IPS-20b (cell line): ENCODE results near the gene CD83.

ENCODE experiments used
- H3K27ac ChIP-seq: one replicate; pipeline ENCODE4 v1.5.1; 2013; ENCODE audit warnings: low read length
- H3K27me3 ChIP-seq: 2 replicates; pipeline ENCODE4 v1.6.1; 2013; ENCODE audit warnings: mild to moderate bottlenecking, low read length, inconsistent platforms; ENCODE audit not compliant: insufficient read depth
- H3K36me3 ChIP-seq: 2 replicates; pipeline ENCODE4 v1.6.1; 2013; ENCODE audit warnings: low read depth, mild to moderate bottlenecking, inconsistent platforms, low read length, moderate library complexity; ENCODE audit not compliant: insufficient read depth
- H3K4me1 ChIP-seq: 2 replicates; pipeline ENCODE4 v1.6.1; 2013; ENCODE audit warnings: mild to moderate bottlenecking, control low read depth, inconsistent platforms, low read length, moderate library complexity; ENCODE audit not compliant: insufficient read depth
- H3K4me3 ChIP-seq: 2 replicates; pipeline ENCODE4 v1.5.1; 2013; ENCODE audit warnings: mild to moderate bottlenecking, low read length, inconsistent platforms
- H3K9ac ChIP-seq: 2 replicates; pipeline ENCODE4 v1.6.1; 2013; ENCODE audit warnings: low read depth, mild to moderate bottlenecking, inconsistent platforms, low read length, moderate library complexity
- H3K9me3 ChIP-seq: 2 replicates; pipeline ENCODE4 v1.6.1; 2013; ENCODE audit warnings: mild to moderate bottlenecking, low read depth, low read length, inconsistent platforms; ENCODE audit not compliant: insufficient read depth

The CD83 gene

DNA sequence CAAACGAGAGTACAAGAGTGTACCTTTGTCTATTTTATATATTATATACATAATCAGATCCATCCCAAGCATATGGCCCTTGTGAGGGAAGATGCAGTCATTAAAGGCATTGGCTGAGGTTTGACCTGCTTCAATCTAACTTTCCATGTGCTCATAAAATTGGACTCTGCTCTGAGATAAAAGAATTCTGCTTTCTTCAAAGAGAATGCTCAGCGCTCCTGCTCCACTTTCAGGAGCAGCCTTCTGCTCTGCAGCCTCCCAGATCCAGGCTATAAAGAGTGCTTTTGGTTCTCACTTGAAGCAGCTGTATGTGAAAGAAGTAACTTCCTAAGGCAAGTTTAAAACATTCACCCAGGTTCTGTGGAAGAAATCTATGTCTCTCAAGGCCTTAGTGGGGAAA, 45.3 kb downstream of the CD83 start:
- H3K27ac ChIP-seq, result no peak overlapping the region
- no peaks in the 10 kb centered on the region for H3K27me3 ChIP-seq
- H3K9ac ChIP-seq, result no peak overlapping the region
- no peak overlapping the region for H3K4me3 ChIP-seq
- H3K36me3 ChIP-seq, result no peaks in the 10 kb centered on the region
- H3K4me1 ChIP-seq, result peaks cover 9% of the 10 kb centered on the region; the same call in 1 of the 2 replicates
- peaks cover 14% of the 10 kb centered on the region for H3K9me3 ChIP-seq

DNA sequence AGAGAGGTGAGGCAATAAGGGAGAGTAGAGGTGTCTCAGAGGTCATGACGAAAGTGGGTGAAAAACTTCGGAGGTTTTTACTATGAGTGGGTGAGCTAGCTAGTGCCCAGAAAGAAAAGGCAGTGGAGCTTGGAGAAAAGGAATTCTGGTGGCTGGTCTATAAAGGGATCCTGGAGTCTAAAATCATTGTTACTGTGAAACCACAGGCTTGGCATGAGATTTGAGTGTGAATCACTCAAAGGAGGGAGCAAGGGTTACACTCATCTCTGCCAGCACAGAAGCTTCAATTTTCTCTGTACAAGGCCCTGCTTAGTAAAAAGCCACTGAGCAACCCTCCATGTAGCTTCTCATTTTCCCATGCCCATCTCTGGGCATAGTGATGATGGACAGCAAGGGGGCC, 47.5 kb downstream of the CD83 start:
- peaks cover 9% of the 10 kb centered on the region; the same call in 1 of the 2 replicates for H3K4me1 ChIP-seq
- H3K4me3 ChIP-seq, result no peak overlapping the region
- no peaks in the 10 kb centered on the region for H3K27me3 ChIP-seq
- no peak overlapping the region for H3K9ac ChIP-seq
- no peak overlapping the region for H3K27ac ChIP-seq
- H3K9me3 ChIP-seq, result peaks cover 12% of the 10 kb centered on the region
- H3K36me3 ChIP-seq, result no peaks in the 10 kb centered on the region

DNA sequence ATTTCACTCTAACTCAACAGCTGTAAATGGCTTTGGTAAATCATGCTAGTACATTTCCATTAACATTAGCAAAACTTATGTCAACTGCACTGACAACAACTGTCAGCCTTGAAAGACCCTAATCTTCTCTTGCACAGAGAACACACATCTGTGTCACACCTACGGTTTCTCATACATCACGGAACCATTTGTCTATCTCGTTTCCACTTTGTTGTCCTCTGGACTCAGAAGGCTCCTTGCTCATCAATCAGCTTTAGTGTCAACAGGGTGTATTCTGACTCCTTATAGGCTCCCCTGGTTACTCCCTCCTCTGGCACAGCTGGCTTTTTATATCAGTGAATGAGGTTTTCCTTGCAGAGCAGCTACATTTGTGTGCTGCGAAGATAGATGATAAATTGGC, 49.3 kb downstream of the CD83 start:
- no peak overlapping the region for H3K9ac ChIP-seq
- H3K4me1 ChIP-seq, result peaks cover 7% of the 10 kb centered on the region; the same call in 1 of the 2 replicates
- H3K27me3 ChIP-seq, result no peaks in the 10 kb centered on the region
- no peak overlapping the region for H3K4me3 ChIP-seq
- H3K36me3 ChIP-seq, result no peaks in the 10 kb centered on the region
- peaks cover 26% of the 10 kb centered on the region for H3K9me3 ChIP-seq
- H3K27ac ChIP-seq, result no peak overlapping the region

DNA sequence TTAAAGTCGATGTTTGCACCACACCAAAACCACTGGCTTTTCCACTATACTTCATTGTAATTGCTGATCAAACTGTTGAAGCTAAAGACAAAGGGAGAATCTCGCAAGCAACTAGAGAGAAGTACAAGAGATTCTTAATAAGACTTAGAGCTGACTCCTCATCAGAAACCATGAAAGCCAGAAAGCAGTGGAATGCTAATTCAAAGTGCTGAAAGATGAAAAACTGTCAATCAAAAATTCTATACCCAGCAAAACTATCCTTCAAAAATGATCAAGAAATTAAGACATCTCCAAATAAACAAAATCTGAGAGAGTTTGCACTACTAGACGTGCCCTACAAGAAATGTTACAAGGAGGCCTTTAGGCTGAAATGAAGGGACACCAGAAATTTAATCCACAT, 52.6 kb downstream of the CD83 start:
- Histone ChIP-seq H3K4me1 (no peaks in the 10 kb centered on the region), H3K27ac (no peak overlapping the region), H3K36me3 (no peaks in the 10 kb centered on the region), H3K27me3 (no peaks in the 10 kb centered on the region), H3K9me3 (peaks cover 32% of the 10 kb centered on the region), H3K9ac (no peak overlapping the region), H3K4me3 (no peak overlapping the region)

DNA sequence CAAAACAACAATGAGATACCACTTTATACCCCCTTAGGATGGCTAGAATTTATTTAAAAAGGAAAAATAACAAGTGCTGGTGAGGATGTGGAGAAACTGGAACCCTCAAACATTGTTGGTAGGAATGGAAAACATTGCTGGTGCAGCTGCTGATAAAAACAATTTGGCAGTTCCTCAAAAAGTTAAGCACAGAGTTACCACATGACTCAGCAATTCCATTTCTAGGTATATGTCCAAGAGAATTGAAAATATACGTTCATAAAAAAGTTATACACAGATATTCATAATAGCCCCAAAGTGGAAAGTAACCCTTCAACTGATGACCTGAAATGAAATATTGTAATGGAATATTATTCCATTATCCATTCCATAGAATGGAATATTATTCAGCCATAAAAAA, 55.0 kb downstream of the CD83 start:
- Histone ChIP-seq H3K9me3 (peaks cover 32% of the 10 kb centered on the region), H3K9ac (no peak overlapping the region), H3K27me3 (no peaks in the 10 kb centered on the region), H3K36me3 (no peaks in the 10 kb centered on the region), H3K4me1 (no peaks in the 10 kb centered on the region), H3K4me3 (no peak overlapping the region), H3K27ac (no peak overlapping the region)

DNA sequence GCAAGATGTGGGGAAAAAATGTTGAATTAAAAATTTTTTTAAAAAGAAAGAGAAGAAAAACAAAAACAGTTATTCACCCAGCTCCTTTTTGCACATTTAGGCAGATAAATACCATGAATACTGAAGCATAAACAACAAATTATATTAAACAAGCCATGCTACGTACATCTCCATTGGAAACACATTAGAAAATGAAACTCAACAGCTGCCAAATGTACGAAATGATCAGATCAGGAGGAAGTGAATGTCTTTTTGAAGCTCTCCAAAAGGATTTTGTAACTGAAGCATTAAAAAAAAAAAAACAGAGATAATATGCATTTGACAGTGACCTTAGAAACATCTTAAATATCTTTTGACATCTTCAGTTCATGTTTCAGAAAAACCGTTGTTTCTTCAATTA, 56.7 kb downstream of the CD83 start:
- no peaks in the 10 kb centered on the region for H3K27me3 ChIP-seq
- H3K36me3 ChIP-seq, result no peaks in the 10 kb centered on the region
- H3K9ac ChIP-seq, result no peak overlapping the region
- peaks cover 29% of the 10 kb centered on the region for H3K9me3 ChIP-seq
- H3K27ac ChIP-seq, result no peak overlapping the region
- H3K4me1 ChIP-seq, result no peaks in the 10 kb centered on the region
- H3K4me3 ChIP-seq, result no peak overlapping the region

DNA sequence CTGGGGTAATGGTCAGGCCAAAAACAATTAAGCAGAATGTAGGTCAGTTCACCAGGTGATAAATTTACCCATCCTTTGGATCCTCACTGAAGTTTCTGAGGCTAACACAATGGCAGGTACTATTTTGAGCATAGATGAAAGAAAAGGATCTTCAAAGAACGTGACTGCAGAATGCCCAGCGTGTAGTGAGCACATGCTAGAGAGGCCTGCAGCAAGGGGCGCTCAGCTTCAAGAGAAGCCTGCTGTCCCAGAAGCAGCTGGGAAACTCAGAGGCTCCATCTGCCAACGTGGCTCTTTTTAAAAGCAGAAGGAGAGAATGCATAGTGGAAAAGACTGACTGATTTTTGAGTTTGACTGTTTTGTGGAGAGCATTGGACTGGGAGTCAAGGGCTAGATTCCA, 57.4 kb downstream of the CD83 start:
- Histone ChIP-seq H3K4me1 (no peaks in the 10 kb centered on the region), H3K36me3 (no peaks in the 10 kb centered on the region), H3K4me3 (no peak overlapping the region), H3K9me3 (peaks cover 22% of the 10 kb centered on the region), H3K27me3 (no peaks in the 10 kb centered on the region), H3K27ac (no peak overlapping the region), H3K9ac (no peak overlapping the region)

DNA sequence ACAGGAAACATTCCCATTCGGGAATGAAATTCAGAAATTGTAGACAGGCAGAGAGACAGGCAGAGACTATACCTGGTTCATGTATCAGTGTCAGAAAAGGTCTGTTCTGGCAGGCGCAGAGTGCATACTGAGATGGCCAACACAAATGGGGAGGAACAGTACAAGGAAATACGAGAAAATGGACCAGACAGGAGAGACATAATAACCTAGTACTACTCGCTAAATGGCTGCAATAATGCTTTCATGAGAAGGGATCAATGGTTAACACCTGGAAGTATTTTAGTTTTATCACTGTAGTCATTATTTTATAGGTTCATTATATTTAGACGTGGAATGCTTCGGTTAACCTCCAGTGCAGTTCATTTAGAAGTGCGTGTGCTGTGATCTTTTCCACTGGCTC, 58.9 kb downstream of the CD83 start:
- Histone ChIP-seq H3K36me3 (no peaks in the 10 kb centered on the region), H3K27ac (no peak overlapping the region), H3K27me3 (no peaks in the 10 kb centered on the region), H3K9me3 (peaks cover 8% of the 10 kb centered on the region; the same call in 1 of the 2 replicates), H3K4me1 (no peaks in the 10 kb centered on the region), H3K9ac (no peak overlapping the region), H3K4me3 (no peak overlapping the region)

DNA sequence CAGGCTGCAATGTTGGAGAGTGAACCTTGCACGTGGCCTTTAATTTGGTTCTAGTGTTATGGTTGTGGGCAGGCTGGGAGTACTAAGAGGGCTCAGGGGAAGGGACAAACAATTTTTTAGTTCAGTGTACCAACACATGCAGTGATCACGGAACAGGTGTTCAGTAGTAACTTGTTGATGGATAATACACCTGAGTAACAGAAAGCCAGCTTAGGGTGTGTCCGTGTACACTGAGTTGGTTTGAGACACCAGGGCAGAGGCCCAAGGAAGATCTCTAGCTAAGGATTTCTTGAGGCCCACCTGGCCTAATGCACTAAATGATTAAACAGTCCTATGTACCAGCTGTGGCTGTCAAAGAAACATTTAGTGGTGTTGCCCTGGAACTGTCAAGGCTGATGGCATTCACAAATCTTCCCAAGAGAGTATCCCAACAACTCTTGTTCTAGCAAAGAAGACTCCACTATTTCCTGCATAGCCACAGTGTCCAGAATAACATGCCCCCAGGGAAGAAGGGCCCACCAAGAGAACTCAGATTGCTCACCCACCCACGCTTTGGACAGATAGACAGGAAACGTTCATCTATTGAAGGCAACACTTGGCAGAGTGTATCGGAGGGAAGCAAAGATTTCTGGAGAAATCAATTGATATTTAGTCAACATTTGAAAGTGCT, 60.0 kb downstream of the CD83 start:
- Histone ChIP-seq H3K9ac (no peak overlapping the region), H3K27me3 (no peaks in the 10 kb centered on the region), H3K36me3 (no peaks in the 10 kb centered on the region), H3K4me1 (no peaks in the 10 kb centered on the region), H3K4me3 (no peak overlapping the region), H3K27ac (no peak overlapping the region), H3K9me3 (peaks cover 3% of the 10 kb centered on the region; the same call in 1 of the 2 replicates)

DNA sequence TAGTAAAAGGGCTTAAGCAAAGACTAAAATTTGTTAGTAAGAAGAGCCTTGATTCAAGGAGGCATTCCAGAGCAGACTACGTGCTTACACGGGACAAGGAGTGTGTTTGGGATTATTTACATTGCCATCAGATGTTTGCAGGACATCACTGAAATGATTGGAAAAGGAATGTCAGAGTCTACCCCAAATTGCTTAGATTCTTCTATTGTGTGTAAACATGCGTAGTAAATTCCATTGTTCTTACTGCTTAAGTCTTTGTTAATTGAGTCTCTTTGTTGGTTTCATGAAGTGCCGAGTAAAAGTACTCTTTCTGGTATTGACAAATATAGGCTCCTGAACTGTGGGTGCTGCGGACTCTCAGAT, 60.5 kb downstream of the CD83 start:
- no peak overlapping the region for H3K27ac ChIP-seq
- H3K4me3 ChIP-seq, result no peak overlapping the region
- no peak overlapping the region for H3K9ac ChIP-seq
- no peaks in the 10 kb centered on the region for H3K9me3 ChIP-seq
- H3K4me1 ChIP-seq, result no peaks in the 10 kb centered on the region
- no peaks in the 10 kb centered on the region for H3K27me3 ChIP-seq
- no peaks in the 10 kb centered on the region for H3K36me3 ChIP-seq

DNA sequence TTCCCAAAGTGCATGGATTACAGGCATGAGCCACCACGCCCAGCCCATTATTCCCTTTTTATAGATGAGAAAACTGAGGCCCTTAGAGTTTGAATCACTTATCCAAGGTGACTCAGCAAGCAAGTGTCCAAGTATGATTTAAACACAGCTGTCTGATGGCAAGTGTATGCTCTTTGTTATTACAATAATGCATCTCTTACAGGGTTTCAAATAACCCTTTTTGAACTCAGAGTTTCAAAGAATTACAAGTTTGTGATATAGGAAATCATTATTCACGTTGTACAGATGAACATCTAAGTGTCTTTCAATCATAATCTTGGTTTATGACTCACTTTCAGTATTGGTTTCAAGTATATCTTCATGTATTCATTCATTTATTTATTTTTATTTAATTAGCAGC, 63.0 kb downstream of the CD83 start:
- no peaks in the 10 kb centered on the region for H3K4me1 ChIP-seq
- no peaks in the 10 kb centered on the region for H3K27me3 ChIP-seq
- no peak overlapping the region for H3K27ac ChIP-seq
- H3K9ac ChIP-seq, result no peak overlapping the region
- no peak overlapping the region for H3K4me3 ChIP-seq
- no peaks in the 10 kb centered on the region for H3K9me3 ChIP-seq
- no peaks in the 10 kb centered on the region for H3K36me3 ChIP-seq

DNA sequence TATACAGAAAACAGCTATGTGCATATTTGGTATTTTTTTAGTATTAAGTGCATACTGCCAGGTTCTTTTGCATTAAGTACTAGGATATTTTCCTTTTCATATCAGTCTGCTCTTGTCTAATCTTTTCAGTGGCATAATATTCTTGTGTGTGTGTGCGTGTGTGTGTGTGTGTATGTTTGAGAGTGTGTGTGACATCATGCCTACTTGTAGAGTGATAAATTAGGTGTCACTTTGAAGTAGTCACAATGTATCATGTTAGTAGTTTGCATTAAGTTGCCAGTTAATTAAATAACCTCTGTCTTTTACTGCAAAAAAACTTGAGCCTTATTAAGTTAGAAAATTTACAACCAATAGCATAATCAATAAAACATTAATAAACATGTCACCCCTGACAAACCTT, 65.3 kb downstream of the CD83 start:
- H3K4me1 ChIP-seq, result no peaks in the 10 kb centered on the region
- no peaks in the 10 kb centered on the region for H3K9me3 ChIP-seq
- H3K9ac ChIP-seq, result no peak overlapping the region
- no peaks in the 10 kb centered on the region for H3K27me3 ChIP-seq
- no peak overlapping the region for H3K27ac ChIP-seq
- H3K4me3 ChIP-seq, result no peak overlapping the region
- H3K36me3 ChIP-seq, result no peaks in the 10 kb centered on the region
